SK-N-MC (cell line): Measurements from ENCODE around the gene FAM53B.

ENCODE experiments used
- EZH2 ChIP-seq: fragments of 200-600 bp; sonication (generic); IDR thresholded peaks from one replicate; pipeline ENCODE4 v1.6.1; 2017; ENCODE audit warnings: antibody characterized with exemption
- FOXP2 ChIP-seq: optimal IDR thresholded peaks from 2 replicates; pipeline ENCODE3; 2011; ENCODE audit warnings: mild to moderate bottlenecking, moderate library complexity; ENCODE audit not compliant: insufficient read depth; ENCODE audit errors: extremely low read length, control extremely low read depth
- POLR2AphosphoS5 ChIP-seq: IDR thresholded peaks from 2 replicates; pipeline ENCODE4 v1.6.1; 2012; ENCODE audit warnings: mild to moderate bottlenecking, low read depth, low read length, borderline replicate concordance

DNA sequence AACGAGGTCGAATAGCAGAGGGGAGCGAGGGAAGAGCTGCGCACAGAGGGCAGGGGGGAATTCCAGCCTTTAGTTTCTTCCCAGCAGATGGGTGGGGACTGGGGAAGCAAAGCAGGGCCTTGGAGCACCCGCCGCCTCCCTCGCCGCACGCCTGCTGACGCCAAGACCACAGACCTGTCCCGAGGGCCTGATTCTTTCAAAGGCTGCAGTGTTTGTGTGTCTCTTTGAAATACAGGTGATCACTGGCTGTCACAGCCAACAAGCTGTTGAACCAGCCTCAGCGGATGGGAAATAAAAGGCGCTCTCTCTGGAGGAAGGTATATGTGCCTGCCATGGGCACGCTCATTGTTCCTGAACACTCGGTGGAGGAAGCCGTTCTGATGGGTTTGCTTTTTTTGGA, 119.3 kb downstream of the FAM53B start:
- TF ChIP-seq POLR2AphosphoS5 = no peak
- TF ChIP-seq EZH2 = no peak
- no peak for TF ChIP-seq FOXP2
